ENCODE data around the gene PID1.

PID1 gene

DNA sequence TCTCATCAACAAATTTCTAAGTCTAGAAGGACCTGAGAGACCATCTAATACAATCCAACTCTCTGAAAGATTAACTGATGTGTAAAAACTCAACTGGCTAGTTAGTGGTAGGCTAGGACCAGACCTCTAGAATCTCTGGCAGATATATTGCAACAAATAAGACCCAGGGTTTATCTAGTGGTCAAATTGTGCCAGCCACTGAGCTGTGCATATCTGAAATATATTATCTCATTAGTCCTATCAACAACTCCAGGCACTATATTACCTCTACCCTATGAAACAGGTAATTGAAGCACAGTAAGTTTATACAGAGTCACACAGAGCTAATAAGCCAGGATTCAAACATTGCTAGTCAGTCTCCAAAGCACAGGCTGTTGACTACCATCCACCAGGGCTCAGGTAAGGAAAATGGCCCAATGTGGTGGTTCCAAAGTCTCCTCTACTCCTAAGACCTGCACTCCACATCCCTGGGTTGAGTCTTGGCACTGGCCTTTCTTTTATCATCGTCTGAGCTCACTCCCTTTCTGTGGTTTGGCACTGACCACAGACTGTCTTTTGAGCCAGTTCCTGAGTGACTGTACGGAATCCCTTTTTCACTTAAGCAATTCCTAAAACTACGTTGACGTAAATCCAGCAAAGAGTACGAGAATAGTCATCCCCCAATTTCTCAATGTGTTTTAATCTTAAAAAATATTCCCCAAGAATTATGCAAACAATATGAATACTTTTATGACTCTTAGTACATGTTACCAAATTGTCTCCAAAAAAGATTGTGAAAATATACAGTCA is 11.9 kb upstream of the PID1 start:
- H3K4me1 ChIP-seq: no peaks in the 10 kb centered on the region
- H3K4me3 ChIP-seq: no peak overlapping the region
- TF ChIP-seq, protein P1, sequence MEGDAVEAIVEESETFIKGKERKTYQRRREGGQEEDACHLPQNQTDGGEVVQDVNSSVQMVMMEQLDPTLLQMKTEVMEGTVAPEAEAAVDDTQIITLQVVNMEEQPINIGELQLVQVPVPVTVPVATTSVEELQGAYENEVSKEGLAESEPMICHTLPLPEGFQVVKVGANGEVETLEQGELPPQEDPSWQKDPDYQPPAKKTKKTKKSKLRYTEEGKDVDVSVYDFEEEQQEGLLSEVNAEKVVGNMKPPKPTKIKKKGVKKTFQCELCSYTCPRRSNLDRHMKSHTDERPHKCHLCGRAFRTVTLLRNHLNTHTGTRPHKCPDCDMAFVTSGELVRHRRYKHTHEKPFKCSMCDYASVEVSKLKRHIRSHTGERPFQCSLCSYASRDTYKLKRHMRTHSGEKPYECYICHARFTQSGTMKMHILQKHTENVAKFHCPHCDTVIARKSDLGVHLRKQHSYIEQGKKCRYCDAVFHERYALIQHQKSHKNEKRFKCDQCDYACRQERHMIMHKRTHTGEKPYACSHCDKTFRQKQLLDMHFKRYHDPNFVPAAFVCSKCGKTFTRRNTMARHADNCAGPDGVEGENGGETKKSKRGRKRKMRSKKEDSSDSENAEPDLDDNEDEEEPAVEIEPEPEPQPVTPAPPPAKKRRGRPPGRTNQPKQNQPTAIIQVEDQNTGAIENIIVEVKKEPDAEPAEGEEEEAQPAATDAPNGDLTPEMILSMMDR (IDR thresholded peaks at IDR 0.05): no peak
- intact Hi-C loops (cut with DNase I; ENCODE audit: low total_unique reads): no loop called here
- no peaks in the 10 kb centered on the region for H3K27me3 ChIP-seq
- H3K9me3 ChIP-seq: no peaks in the 10 kb centered on the region
- H3K27ac ChIP-seq: no peak overlapping the region
- no peaks in the 10 kb centered on the region for H3K36me3 ChIP-seq
- DNase-seq: peak in 1 of 2 donors; percentile 77

DNA sequence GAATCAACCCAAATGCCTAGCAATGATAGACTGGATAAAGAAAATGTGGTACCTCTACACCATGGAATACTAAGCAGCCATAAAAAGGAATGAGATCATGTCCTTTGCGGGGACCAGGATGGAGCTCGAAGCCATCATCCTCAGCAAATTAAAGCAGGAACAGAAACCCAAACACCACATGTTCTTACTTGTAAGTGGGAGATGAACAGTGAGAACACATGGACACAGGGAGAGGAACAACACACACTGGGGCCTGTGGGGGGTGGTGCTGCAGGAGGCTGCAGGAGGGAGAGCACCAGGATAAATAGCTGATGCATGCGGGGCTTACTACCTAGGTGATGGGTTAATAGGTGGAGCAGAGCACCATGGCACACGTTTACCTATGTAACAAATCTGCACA is 8.4 kb upstream of the PID1 start:
- TF ChIP-seq, protein P1 (IDR thresholded peaks at IDR 0.05): no peak
- no peaks in the 10 kb centered on the region for H3K4me1 ChIP-seq
- DNase-seq: no peak
- no peaks in the 10 kb centered on the region for H3K27me3 ChIP-seq
- H3K36me3 ChIP-seq: no peaks in the 10 kb centered on the region
- intact Hi-C loops (cut with DNase I; ENCODE audit: low total_unique reads): loop anchor here (10.0 kb wide), 1 partner anchor 1395 kb away; no protein-coding TSS in a partner anchor
- no peak overlapping the region for H3K4me3 ChIP-seq
- no peaks in the 10 kb centered on the region for H3K9me3 ChIP-seq
- H3K27ac ChIP-seq: no peak overlapping the region

DNA sequence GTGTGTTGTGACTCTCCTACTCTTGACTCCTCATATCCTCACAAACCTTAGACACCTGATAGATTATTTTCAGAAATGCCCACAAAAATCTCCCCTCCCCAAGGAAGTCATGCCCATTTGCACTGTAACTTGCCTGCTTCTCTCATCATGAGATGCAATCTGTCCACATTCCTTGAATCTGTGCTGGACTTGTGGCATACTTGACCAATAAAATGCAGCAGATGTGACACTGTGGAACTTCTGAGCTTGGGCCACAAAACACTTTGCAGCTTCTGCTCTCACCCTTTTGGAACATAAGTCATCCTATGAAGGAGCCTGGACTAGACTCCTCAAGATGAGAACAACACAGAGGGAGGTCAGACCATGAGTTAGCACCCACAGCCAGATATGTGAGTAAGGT is 4.4 kb upstream of the PID1 start:
- intact Hi-C loops (cut with DNase I; ENCODE audit: low total_unique reads): loop anchor here (10.0 kb wide), 1 partner anchor 1391 kb away; no protein-coding TSS in a partner anchor
- H3K4me1 ChIP-seq: peaks cover 0 to 17% (median 5%) of the 10 kb centered on the region in 4 donors
- no peak overlapping the region for H3K4me3 ChIP-seq
- TF ChIP-seq, protein P1 (IDR thresholded peaks at IDR 0.05): no peak
- no peaks in the 10 kb centered on the region for H3K36me3 ChIP-seq
- DNase-seq: no peak
- H3K9me3 ChIP-seq: no peaks in the 10 kb centered on the region
- peaks cover 0 to 4% of the 10 kb centered on the region in 2 donors for H3K27me3 ChIP-seq
- no peak overlapping the region for H3K27ac ChIP-seq

DNA sequence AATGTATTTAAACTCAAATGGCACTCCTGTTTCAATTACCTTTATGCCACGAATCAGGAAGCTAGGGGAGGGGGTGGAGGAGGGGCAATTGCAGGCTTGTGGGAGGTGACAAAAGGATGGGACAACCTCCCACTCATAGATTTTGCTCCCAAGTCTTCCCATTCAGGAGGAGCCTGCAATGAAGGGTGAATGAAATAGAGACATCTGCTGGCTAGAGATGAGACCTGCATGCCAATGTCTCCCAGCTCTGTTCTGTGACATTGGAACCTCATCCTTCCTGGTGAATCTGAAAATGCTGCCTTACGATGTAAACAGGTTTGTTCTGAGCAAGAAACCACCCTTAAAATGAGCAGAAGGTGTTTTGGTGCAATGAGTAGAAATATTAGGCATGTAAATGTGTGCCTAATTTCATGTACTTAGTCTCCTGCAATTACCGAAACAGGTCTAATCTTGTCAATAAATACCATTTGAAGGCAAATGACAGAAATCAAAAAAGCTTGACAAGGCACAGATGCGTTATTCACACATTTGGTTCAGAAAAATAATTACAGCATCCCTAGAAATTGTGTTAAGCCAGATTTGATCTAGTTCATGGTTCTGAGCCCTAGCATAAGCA is 2.7 kb upstream of the PID1 start:
- H3K27me3 ChIP-seq: peaks cover 0 to 4% of the 10 kb centered on the region in 2 donors
- intact Hi-C loops (cut with DNase I; ENCODE audit: low total_unique reads): loop anchor here (10.0 kb wide), 1 partner anchor 1389 kb away; no protein-coding TSS in a partner anchor
- H3K4me3 ChIP-seq: peak overlapping the region; percentile 18 to 36

DNA sequence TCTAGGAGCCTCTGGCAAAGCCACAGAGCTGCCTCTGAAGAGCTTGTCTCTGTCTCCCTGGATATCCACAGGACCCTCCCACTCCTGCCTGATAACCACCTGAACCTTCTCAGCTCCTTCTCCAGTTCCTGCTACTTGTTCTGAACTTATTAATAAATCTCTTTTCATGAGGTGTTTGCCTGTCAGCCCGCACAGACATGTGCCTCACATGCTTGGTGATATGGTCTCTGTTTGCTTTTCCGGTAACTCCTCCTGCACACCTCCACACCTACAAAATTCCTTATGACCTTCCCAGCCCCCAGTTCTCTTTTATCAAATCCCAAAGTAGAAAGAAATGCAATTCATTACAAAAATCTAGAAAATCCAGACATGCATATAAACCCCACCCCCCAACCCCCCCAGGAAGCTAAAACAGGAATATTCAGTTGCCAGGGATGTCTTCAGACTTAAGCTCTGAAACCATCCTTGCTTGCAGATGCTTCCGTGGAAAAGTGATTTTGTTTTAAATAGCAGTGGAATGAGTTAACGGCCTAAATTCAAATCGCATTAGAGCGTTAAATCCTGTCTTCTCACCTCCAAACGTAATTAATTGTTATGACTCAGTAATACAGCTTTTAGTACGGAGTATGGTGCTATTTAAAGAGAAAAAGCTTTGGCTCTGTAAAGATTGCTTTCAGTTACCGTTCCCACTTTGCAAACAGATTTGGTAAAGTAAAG is 2.1 kb upstream of the PID1 start:
- peaks cover 0 to 4% of the 10 kb centered on the region in 2 donors for H3K27me3 ChIP-seq
- no peaks in the 10 kb centered on the region for H3K9me3 ChIP-seq
- no peaks in the 10 kb centered on the region for H3K36me3 ChIP-seq
- no peak for DNase-seq
- peaks cover 0 to 17% (median 5%) of the 10 kb centered on the region in 4 donors for H3K4me1 ChIP-seq
- no peak overlapping the region for H3K27ac ChIP-seq
- H3K4me3 ChIP-seq: peak overlapping the region; percentile 18 to 36
- intact Hi-C loops (cut with DNase I; ENCODE audit: low total_unique reads): loop anchor here (10.0 kb wide), 1 partner anchor 1388 kb away; no protein-coding TSS in a partner anchor
- TF ChIP-seq, protein P1 (IDR thresholded peaks at IDR 0.05): no peak

More for the DNA sequence above, 2.7 kb upstream of the PID1 start:
- Histone ChIP-seq H3K4me1 (peaks cover 0 to 17% (median 5%) of the 10 kb centered on the region in 4 donors), H3K9me3 (no peaks in the 10 kb centered on the region), H3K36me3 (no peaks in the 10 kb centered on the region), H3K27ac (no peak overlapping the region)
- TF ChIP-seq, protein P1 (IDR thresholded peaks at IDR 0.05): peak; percentile 64 to 65
- peak in 1 of 2 donors; percentile 40 for DNase-seq

All from tibial artery (tissue), 4 donors.